Trophoblast cell (in vitro differentiated cells and primary cell): ENCODE results near the gene KRT77.

Experiments
- DNase-seq, 2 donors: peaks; one replicate each; pipeline ENCODE4 v3.0.0-alpha.2; 2016
- H2AFZ ChIP-seq: 2 replicates; pipeline ENCODE4 v1.6.1; 2013; ENCODE audit warnings: low read length, moderate library complexity, mild to moderate bottlenecking; ENCODE audit not compliant: insufficient read depth, poor library complexity
- H2AK5ac ChIP-seq: 2 replicates; pipeline ENCODE4 v1.6.1; 2013; ENCODE audit warnings: mild to moderate bottlenecking, low read length
- H2BK120ac ChIP-seq: 2 replicates; pipeline ENCODE4 v1.6.1; 2013; ENCODE audit warnings: low read length, mild to moderate bottlenecking, moderate library complexity; ENCODE audit not compliant: insufficient read depth, poor library complexity
- H2BK12ac ChIP-seq: 2 replicates; pipeline ENCODE4 v1.6.1; 2013; ENCODE audit warnings: mild to moderate bottlenecking, low read length, moderate library complexity
- H2BK5ac ChIP-seq: 2 replicates; pipeline ENCODE4 v1.6.1; 2013; ENCODE audit warnings: low read length, low read depth, moderate library complexity, mild to moderate bottlenecking; ENCODE audit not compliant: poor library complexity
- H3K14ac ChIP-seq: 2 replicates; pipeline ENCODE4 v1.6.1; 2013; ENCODE audit warnings: mild to moderate bottlenecking, low read length
- H3K18ac ChIP-seq: 2 replicates; pipeline ENCODE4 v1.6.1; 2013; ENCODE audit warnings: mild to moderate bottlenecking, low read length
- H3K23ac ChIP-seq: 2 replicates; pipeline ENCODE4 v1.6.1; 2013; ENCODE audit warnings: low read length
- H3K27ac ChIP-seq: 2 replicates; pipeline ENCODE4 v1.5.1; 2013; ENCODE audit warnings: low read depth, mild to moderate bottlenecking, inconsistent platforms, low read length, moderate library complexity
- H3K27me3 ChIP-seq: 2 replicates; pipeline ENCODE4 v1.6.1; 2013; ENCODE audit warnings: inconsistent platforms, mild to moderate bottlenecking, low read length, moderate library complexity; ENCODE audit not compliant: insufficient read depth
- H3K36me3 ChIP-seq, 2 experiments: 1 replicate in 1 of 2; 2 replicates in 1 of 2; pipeline ENCODE4 v1.6.1; 2013; ENCODE audit warnings: low read length in 2 of 2, mild to moderate bottlenecking in 2 of 2, moderate library complexity in 1 of 2; ENCODE audit not compliant: insufficient read depth in 2 of 2, control insufficient read depth in 1 of 2
- H3K4ac ChIP-seq: 2 replicates; pipeline ENCODE4 v1.6.1; 2013; ENCODE audit warnings: low read depth, mild to moderate bottlenecking, low read length, moderate library complexity
- H3K4me1 ChIP-seq, 2 experiments: 1 replicate in 1 of 2; 2 replicates in 1 of 2; pipeline ENCODE4 v1.6.1; 2013; ENCODE audit warnings: low read length in 2 of 2, mild to moderate bottlenecking in 2 of 2, moderate library complexity in 1 of 2; ENCODE audit not compliant: insufficient read depth in 2 of 2, control insufficient read depth in 1 of 2
- H3K4me2 ChIP-seq: 2 replicates; pipeline ENCODE4 v1.6.1; 2013; ENCODE audit warnings: inconsistent platforms, mild to moderate bottlenecking, low read length, moderate library complexity
- H3K4me3 ChIP-seq: 2 replicates; pipeline ENCODE4 v1.5.1; 2013; ENCODE audit warnings: mild to moderate bottlenecking, low read depth, low read length, inconsistent platforms
- H3K79me1 ChIP-seq: one replicate; pipeline ENCODE4 v1.6.1; 2013; ENCODE audit warnings: low read length
- H3K79me2 ChIP-seq: 2 replicates; pipeline ENCODE4 v1.6.1; 2013; ENCODE audit warnings: low read length, mild to moderate bottlenecking; ENCODE audit not compliant: control insufficient read depth, insufficient read depth, poor library complexity
- H3K9ac ChIP-seq: 2 replicates; pipeline ENCODE4 v1.6.1; 2013; ENCODE audit warnings: mild to moderate bottlenecking, low read length
- H3K9me3 ChIP-seq: 2 replicates; pipeline ENCODE4 v1.6.1; 2013; ENCODE audit warnings: low read depth, mild to moderate bottlenecking, control low read depth, inconsistent platforms, low read length; ENCODE audit not compliant: insufficient read depth
- H4K12ac ChIP-seq: 2 replicates; pipeline ENCODE4 v1.6.1; 2013; ENCODE audit warnings: low read depth, mild to moderate bottlenecking, low read length, moderate library complexity
- H4K8ac ChIP-seq: 2 replicates; pipeline ENCODE4 v1.6.1; 2013; ENCODE audit warnings: low read depth, mild to moderate bottlenecking, low read length, moderate library complexity
- H4K91ac ChIP-seq: one replicate; pipeline ENCODE4 v1.6.1; 2013; ENCODE audit warnings: low read depth, mild to moderate bottlenecking, low read length, moderate library complexity
- WGBS: extraction: QIAGEN DNeasy Blood & Tissue Kit; methylation state at CpG from one replicate; pipeline ENCODE4 v1.1.7; 2013; ENCODE audit warnings: missing lambda C conversion rate; ENCODE audit not compliant: insufficient read length, insufficient coverage; ENCODE audit errors: extremely low coverage; 5-methylcytosine and 5-hydroxymethylcytosine counted together

KRT77 gene

GRCh38 chr12:52689936-52690335, 13.4 kb downstream of the KRT77 start:
- Histone ChIP-seq H3K4me1 (peaks cover 5 to 10% of the 10 kb centered on the region in 2 experiments), H3K18ac (no peak overlapping the region), H3K9ac (no peak overlapping the region), H3K79me1 (no peaks in the 10 kb centered on the region), H2AFZ (no peak overlapping the region), H2BK120ac (no peak overlapping the region), H3K27me3 (peaks cover 6% of the 10 kb centered on the region), H3K14ac (no peak overlapping the region), H3K36me3 (no peaks in the 10 kb centered on the region), H2BK12ac (no peak overlapping the region), H3K4ac (no peak overlapping the region), H3K79me2 (no peaks in the 10 kb centered on the region), H4K8ac (no peak overlapping the region), H3K4me3 (no peak overlapping the region), H2BK5ac (no peak overlapping the region), H4K12ac (no peak overlapping the region), H3K23ac (no peak overlapping the region), H4K91ac (no peak overlapping the region), H3K4me2 (no peak overlapping the region), H2AK5ac (no peak overlapping the region), H3K27ac (no peak overlapping the region), H3K9me3 (no peaks in the 10 kb centered on the region)
- no CpG with 5 or more reads among the region's 1 CpG for WGBS
- no peak for DNase-seq

- Histone ChIP-seq H4K8ac (no peak overlapping the region), H3K4me3 (no peak overlapping the region), H3K4me2 (no peak overlapping the region), H3K79me1 (no peaks in the 10 kb centered on the region), H3K23ac (no peak overlapping the region), H2BK120ac (no peak overlapping the region), H3K18ac (no peak overlapping the region), H2BK5ac (no peak overlapping the region), H3K9ac (no peak overlapping the region), H4K12ac (no peak overlapping the region), H3K4ac (no peak overlapping the region), H3K27ac (no peak overlapping the region), H3K27me3 (peaks cover 6% of the 10 kb centered on the region), H2AFZ (no peak overlapping the region), H2AK5ac (no peak overlapping the region), H2BK12ac (no peak overlapping the region), H3K36me3 (no peaks in the 10 kb centered on the region), H4K91ac (no peak overlapping the region), H3K9me3 (no peaks in the 10 kb centered on the region), H3K4me1 (peaks cover 5 to 10% of the 10 kb centered on the region in 2 experiments), H3K79me2 (no peaks in the 10 kb centered on the region), H3K14ac (no peak overlapping the region)
- no peak for DNase-seq
Observed at GRCh38 chr12:52689239-52689638, 14.1 kb downstream of the KRT77 start.

- no peak overlapping the region for H3K23ac ChIP-seq
- no CpG with 5 or more reads among the region's 2 CpGs for WGBS
Observed at GRCh38 chr12:52688481-52688880, 14.8 kb downstream of the KRT77 start.

GRCh38 chr12:52687497-52688385, 15.6 kb downstream of the KRT77 start:
- Histone ChIP-seq H3K9me3 (no peaks in the 10 kb centered on the region), H2AK5ac (no peak overlapping the region), H3K4ac (no peak overlapping the region), H3K27me3 (peaks cover 6% of the 10 kb centered on the region), H4K91ac (no peak overlapping the region), H3K4me2 (no peak overlapping the region), H3K4me3 (no peak overlapping the region), H3K18ac (no peak overlapping the region), H3K14ac (no peak overlapping the region), H2BK5ac (no peak overlapping the region), H3K79me1 (no peaks in the 10 kb centered on the region), H3K27ac (no peak overlapping the region), H2BK12ac (no peak overlapping the region), H4K8ac (no peak overlapping the region), H2AFZ (no peak overlapping the region), H3K79me2 (no peaks in the 10 kb centered on the region), H2BK120ac (no peak overlapping the region), H3K36me3 (no peaks in the 10 kb centered on the region), H3K9ac (no peak overlapping the region), H3K23ac (no peak overlapping the region), H3K4me1 (peaks cover 5 to 10% of the 10 kb centered on the region in 2 experiments), H4K12ac (no peak overlapping the region)
- no CpG with 5 or more reads among the region's 8 CpGs for WGBS
- peak; percentile 72 to 76 for DNase-seq

More at GRCh38 chr12:52688481-52688880, 14.8 kb downstream of the KRT77 start:
- no peak overlapping the region for H3K9ac ChIP-seq
- H3K79me1 ChIP-seq: no peaks in the 10 kb centered on the region
- no peak overlapping the region for H4K12ac ChIP-seq
- H3K14ac ChIP-seq: no peak overlapping the region
- no peak overlapping the region for H4K91ac ChIP-seq
- no peak overlapping the region for H2BK5ac ChIP-seq
- H3K4me1 ChIP-seq: peaks cover 5 to 10% of the 10 kb centered on the region in 2 experiments
- no peak for DNase-seq
- no peak overlapping the region for H3K4me2 ChIP-seq
- no peak overlapping the region for H2BK12ac ChIP-seq
- no peak overlapping the region for H3K18ac ChIP-seq
- H3K27ac ChIP-seq: no peak overlapping the region
- no peak overlapping the region for H2AFZ ChIP-seq
- no peak overlapping the region for H4K8ac ChIP-seq
- H3K4me3 ChIP-seq: no peak overlapping the region
- H2AK5ac ChIP-seq: no peak overlapping the region
- no peaks in the 10 kb centered on the region for H3K9me3 ChIP-seq
- no peaks in the 10 kb centered on the region for H3K79me2 ChIP-seq
- no peak overlapping the region for H3K4ac ChIP-seq
- no peak overlapping the region for H2BK120ac ChIP-seq
- H3K27me3 ChIP-seq: peaks cover 6% of the 10 kb centered on the region
- H3K36me3 ChIP-seq: no peaks in the 10 kb centered on the region
